GM21526 (cell line): ENCODE measurements around the gene NEDD4L.
A peak's percentile ranks its signal among the peaks of the same experiment; 100 is the strongest.
"Not testable (repeated sequence)": the region's sequence is repeated elsewhere in the genome, so short reads cannot be mapped to it uniquely, and the experiment has no call there.

Source experiments
- ATAC-seq: cut with Tn5 transposase; IDR thresholded peaks from one replicate; pipeline ENCODE4 v1.9.1; 2021; ENCODE audit warnings: moderate library complexity; ENCODE audit not compliant: unreplicated experiment, low FRiP score

Gene NEDD4L

DNA sequence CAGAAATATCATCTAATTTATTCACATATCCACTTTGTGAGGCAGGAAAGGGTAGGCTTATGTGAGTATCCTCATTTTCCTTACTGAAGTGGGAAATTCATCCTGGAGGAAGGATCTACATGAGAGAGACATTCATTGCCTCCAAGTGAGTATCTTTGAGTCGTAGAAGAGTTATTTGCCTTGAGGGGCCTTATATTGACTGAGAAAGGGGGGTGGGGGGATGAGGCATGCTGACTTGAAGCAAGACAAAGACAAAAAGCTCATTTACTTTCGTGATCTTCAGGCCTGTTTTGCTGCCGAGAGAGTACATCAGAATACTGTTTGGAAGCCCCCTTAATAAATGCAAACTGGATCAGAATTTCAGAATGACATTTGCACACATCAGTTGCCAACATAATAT, 17.6 kb upstream of the NEDD4L start:
- no peak for ATAC-seq

DNA sequence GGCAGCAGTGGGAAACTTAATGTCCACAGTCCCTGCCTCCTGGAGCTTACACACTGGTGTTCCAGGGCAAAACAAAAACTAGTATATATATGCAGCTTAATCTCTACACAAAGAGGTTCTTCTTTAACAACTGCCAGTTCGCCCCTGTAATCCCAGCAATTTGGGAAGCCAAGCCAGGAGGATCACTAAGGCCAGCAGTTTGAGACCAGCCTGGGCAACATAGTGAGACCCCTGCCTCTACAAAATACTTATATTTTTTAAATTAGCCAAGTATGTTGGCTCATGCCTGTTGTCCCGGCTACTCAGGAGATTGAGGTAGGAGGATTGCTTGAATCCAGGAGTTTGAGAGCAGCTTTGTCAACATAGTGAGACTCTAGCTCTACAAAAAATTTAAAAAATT, 17.2 kb upstream of the NEDD4L start:
- no peak for ATAC-seq

DNA sequence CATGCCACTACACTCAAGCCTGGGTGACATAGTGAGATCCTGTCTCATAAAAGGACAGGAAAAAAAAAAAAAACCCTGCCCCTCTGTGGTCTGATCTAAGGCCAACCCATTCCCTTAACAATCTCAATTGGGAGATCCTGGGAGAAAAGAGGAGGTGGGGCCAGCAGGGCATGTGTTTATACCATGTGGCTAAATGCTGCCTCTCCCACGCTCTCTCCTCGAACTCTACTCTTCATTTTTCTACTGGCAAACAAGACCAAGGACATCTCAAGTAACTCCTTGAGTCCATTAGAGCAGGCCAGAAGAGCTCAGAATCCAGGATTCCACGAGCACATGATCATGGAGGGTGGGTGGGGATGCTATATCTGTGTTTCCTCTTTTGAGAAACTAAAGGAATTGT, 16.7 kb upstream of the NEDD4L start:
- ATAC-seq: no peak

DNA sequence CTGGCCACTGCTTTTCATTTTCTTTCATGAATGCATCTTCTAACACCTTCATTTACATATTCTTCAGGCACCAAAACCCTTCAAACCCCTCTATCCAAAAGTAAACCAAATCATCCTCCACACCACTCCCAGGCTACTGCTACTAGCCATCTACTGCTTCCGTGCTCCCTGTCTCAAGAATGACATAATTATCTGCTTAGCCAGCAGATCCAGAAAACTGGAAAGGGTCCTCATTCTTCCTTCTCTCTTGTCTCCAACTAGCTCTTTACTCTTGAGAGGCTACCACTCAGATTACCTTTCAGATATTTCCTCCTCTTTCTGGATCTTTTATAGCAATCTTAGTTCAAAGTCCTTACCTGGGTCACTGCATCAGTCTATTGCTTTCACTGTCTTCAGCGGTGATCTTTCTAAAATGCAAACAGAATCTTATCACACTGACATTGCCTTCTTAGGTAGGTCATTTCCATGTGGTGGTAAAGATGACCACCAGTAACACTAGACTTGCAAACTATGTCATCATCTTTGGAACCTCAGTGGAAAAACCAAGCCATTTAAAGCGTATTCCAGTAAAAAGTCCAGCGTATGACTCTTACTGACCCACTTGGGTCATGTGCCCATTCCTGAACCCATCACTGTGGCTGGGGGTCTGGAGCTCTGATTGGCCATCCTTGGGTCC, 15.8 kb upstream of the NEDD4L start:
- ATAC-seq: no peak

DNA sequence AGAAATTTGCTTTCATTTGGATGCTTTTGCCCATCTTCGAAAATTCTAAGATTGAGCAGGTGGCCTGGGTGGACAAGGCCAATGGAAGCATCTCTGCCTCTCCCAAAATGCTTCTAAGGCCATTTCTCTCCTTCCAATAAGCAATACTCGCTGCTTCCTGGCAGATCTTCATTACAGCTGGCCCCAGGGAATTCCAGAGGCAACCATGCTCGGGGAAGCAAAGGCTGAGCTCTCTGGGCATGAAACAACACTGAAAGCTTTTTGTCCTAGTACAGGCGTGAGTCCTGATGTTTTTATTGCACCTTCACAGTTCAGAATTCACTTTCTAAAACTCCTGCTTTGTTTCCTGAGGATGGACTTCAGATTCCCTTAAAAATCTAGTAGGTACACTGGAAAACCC, 11.8 kb upstream of the NEDD4L start:
- ATAC-seq: no peak

DNA sequence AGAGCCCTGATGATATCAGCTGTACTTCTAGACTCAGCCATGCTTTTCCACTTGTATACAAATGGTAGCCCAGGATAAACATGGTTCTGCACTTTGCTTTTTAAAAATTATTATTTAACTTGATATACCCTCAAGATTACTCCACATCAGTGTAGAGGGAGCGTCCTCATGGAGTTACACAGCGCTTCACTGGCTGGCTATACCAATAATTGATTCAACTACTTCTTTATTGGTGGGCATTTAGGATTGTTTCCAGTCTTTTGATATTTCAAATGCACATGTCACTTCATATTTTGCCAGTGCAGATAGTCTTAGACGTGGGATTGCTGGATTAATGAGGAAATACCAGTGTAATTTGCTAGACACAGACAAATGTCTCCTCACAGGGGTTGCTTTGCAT, 10.8 kb upstream of the NEDD4L start:
- no peak for ATAC-seq

DNA sequence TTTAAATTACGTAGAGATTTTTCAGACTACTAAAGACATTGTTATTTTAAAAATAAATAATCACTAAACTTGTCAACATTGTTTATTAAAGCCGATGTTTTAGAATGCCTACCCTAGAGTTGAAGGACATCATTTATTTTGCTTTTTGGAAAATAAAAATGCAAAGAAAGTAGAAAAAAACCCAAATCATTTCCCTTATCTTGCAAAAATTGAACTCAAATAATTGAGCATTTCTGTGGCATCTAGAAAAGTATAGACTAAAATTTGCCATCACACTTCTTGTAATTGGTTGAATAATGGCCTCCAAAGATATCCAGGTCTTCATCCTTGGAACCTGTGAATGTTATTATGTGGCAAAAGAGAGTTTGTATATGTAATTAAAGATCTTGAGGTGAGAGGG, 9.7 kb upstream of the NEDD4L start:
- no peak for ATAC-seq

DNA sequence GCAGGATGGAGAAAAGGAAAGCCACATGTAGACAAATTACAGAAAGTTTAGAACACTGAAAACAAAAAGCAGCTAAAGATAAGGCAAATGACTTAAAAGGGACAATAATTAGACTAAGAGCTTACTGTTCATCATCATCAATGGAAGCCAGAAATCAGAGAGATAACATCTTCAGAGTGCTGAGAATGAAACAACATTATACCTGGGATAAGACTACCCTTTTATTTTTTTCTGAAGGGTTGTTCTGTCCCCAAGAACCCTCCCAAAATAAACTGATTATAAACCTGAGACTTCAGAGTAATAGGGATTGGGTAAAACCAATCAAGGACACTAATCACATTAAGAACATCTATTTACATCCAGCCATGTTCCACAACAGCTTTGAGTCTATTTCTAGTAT, 6.9 kb upstream of the NEDD4L start:
- no peak for ATAC-seq

DNA sequence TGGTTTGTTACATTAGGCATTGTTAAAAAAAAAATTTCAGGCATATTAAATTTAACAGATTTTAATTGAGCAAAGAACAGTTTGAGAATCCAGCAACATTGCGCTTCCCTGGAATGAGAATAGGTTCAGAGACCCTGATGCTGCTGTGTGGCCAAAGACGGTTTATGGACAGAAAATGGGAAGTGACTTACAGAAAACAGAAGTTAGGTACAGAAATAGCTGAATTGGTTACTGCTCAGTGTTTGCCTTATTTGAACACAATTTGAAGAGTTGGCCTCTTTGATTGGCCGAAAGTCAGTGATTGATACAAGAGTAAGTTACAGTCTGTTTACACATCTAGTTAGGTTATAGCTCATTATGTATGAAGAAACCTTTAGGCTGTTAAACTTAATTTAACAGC, 6.0 kb upstream of the NEDD4L start:
- ATAC-seq: peak; percentile 68

DNA sequence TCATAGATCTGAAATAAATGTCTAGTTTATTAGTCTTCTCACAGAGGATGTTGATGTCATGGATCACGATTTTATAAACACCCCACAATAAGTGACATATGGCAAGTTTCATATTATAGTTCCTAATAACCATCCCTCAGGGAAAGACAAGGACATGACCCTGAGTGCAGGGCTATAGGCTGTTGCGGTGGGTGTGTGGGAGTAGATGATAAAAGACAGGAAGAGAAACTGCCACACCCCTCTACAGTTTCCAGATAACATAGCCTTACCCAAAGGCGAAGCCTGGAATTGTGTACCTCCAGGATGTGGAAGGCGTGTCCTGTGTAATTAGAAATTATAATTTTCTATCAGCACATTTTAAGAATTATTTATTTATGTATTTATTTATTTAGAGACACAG, 2.4 kb upstream of the NEDD4L start:
- ATAC-seq: no peak

DNA sequence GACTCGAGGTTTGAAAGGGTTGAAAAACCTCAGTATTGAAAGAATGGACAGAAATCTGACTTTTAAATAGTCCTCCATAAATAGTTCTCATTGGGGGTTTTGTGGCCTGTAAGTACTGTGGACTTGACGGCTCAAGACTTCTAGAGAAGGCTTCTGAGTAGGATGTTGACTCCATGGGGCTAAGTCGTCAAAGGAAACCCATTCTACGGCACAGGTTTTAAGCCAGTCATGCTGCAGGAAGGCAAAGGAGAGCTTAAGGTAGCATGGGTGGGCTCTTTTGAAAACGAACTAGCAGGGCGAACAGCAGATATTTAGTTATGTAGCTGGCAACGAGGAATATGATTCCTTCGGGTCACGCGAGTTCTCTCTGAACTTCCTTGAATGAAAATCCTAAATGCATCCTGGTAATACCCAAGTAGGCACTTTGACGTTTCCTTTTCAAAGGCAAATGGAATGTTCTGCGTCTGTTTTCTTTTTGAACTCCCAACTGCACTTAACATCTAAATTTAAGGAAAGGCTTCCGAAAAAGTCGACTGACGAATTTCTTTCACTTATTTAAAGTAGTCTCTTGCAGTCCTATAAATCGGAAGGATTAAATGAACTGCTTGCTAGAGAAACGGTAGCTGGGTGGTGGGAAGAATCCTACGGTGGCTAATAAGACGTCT, 1.1 kb upstream of the NEDD4L start:
- no peak for ATAC-seq

DNA sequence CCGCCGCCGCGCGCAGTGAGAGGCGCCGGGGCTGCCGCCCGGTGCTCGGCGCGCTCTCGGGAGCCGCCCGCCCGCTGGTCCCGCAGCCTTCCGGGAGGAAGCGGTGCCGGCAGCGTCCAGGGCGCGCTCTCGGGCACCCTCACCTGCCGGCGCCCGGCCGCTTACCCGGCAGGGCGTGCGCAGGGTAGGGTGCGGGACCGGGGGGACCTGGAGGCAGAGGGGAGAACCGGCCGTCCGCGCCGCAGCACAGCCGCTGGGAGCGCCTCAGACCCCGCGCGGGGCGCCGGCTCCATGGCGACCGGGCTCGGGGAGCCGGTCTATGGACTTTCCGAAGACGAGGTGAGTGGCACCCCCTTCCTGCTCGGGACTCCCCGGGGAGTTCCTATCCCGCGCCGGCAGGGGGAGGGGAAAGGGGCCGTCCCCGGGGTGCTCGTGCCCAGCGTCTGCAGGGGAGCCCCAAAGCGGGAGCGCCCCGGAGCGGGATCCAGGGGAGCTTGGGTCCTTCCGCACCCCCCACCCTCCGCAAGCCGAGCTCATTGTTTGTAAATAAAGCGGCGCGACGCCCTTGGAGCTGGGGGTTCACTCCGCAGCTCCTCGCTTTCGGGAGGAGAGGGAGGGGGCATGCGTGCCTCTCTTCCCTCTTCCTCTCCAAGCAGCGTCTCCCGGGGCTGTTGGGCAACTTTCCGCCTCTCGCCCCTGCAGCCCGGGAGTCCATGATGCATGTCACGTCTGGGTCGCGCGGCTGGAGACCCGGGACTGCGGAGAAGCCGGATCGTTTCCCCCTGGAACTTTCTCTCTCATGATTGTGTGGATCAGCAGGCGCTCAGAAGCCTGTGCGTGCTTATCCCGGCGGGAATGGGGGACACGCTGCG, 580 bp downstream of the NEDD4L start:
- peak; percentile 35 for ATAC-seq

DNA sequence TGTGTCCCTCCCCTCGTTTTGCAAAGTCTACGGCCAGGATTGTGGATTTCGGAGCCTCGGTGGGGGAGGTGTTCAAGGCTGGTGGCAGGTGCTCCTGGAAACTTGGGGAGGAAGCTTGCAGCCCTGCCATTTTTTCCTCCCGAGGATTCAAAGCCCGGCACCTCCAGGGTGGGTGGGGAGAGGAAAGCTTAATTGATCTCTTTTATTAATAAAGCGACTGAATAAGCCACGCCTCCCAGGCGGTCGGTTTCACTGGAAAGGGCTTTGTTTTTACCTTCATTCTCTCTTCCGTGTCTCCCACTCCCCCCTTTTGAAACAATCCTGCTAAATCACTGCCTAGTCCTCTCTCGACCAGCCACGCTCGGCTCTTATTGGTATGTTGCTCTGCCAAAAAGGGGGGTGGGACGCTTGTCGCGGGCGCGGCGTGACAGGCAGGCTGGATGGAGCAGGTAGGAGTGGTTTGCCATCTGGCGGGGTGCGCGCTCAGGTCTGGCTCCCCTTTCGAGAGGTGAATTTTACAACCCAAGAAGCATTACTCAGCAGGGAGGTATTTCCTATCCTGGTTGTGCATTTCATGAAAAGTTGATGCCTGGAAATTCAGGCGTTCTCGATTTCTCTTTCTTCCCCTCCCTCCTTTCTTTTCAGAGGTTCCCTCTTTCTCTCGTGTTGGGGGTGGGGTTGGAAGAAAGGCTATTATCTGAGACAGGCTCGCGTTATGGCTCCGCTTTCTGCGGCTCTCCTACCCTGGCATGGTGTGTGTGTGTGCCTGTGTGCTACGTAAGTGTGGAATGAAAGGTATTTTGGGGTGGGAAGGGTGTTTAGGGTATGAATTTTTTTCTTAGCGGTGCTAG, 1.4 kb downstream of the NEDD4L start:
- no peak for ATAC-seq

DNA sequence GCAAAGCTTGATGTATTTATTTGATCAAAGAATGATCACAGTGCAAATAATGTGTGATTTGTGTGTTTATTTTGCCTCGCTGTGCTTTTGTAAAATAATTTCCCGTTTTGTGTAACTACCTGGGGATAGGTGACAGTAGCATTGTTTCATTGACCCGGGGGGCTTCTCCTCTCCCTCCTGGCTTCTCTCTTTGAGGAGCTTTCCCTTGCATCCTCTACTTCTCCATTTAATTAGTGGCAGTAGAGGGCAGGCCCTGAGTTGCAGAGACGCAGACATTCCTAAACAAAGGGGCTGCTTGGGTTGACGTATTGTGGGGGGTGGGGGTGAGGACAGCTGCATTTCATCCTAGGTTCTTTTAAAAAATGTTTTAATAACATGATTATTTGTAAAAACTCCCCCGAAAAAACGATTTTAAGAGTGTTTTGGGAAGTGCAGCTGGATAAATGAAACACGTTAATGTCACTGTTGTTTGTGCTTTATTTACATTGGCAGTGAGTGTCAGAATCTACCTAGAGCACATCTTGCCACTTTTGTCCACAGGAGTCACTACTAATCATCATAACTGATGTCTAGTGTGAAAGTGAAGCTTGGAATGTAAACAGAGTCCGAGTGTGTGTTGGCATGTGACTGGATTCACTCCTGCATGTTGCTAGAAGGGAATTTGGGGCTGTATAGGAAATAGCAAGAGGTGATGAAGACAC, 2.2 kb downstream of the NEDD4L start:
- no peak for ATAC-seq

DNA sequence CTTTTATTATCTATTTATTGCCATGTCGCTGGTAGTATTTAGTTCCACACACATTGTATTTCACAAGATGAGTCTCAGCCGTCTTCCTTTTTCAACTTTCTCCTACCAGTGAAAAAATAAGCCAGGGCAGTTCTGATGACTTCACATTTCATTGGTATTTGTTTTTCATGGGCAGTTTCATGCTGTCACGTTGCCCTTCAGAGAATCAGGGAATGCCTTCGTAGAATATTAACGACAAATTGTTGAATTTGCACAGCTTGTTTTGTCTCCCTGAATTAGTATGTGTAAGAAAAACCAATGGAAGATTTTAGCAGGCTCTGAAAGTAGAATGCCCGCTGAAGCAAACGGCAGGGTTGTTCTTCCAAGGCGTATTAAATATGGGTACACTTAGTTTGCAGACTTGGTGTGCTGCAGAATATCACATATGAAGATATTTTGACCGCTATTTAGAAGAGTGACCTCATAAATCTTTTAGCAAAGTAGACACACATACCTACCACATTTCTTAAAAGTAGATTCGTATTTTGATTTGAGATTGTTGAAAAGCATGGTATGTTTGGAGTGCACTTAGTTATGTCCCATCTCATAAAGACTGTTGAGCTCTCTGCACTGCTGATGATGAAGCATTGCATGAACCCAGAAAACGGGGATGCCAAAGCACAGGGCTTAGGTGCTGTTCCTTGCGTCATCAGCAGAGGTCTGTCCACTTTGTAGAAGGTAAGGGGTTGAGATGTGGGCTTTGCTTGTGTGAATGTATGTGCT, 2.9 kb downstream of the NEDD4L start:
- no peak for ATAC-seq

DNA sequence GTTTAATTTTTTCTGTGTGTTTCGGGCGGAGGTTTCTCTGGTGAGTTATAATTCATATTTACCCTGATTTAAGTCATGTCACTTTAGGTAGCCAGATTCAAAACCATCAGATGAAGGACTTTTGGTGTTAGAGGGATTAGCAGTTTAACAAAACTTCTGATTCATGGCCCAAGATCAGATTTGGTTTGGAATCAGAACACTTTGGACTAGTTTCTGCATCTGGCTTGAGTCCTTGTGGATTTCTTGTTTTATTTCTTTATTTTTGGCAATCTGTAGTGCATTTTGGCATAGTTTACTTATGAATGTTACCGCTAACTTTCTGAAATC, 3.5 kb downstream of the NEDD4L start:
- ATAC-seq: no peak

DNA sequence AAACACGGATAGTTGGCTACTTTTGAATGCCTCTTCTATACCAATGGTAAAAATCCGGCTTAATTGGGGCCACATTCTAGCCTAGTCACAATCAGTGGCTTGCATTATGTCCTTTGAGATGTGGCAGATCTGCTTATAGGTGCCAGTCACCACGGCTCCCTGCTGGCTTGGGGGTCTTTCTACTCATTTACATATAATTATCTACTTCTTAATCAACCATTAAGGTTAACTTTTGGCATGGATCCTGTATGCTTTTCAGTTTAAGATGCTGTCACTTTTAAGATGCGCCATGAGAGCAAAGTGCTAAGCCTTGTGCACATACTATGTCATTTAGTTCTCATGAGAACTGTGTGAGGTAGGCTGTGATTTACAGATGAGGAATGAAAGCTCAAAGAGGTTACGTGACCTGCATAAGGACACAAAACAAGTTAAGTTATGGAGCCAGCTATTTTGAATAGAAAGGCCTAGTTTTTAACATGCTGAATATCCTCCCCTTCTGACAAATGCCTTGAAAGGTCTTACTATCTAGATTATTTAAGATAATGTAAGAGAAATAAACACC, 4.1 kb downstream of the NEDD4L start:
- no peak for ATAC-seq

DNA sequence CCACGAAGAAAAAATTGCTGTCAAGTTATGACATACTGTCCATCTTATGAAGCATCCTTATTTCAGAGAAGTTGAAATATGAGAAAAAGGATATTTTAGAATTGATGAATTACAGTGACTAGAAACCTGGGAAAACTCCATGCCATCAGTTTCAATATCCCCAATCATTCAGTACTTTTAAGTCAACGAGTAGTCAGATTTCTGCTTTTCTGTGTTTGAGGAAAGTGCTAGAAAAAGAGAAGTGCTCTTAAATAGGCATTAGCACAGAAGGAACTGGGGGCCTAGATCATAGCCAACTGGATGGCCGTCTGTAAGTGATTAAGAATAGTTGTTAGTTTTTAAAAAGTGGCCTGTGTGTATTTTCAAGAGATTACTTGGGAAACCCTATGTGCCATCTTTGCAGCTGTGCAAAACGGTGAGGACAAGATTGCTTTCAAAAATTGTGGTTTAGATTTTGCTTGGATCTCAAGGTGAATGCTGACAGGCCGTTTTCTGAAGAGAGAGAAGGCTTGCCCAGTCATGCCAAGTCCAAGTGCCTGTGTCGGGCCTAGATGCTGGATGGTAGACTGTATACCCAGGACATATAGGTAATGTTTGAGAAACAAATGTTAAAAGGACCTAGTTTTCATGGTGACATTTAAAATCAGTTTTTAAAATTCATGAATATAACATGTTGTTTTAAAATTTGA, 5.1 kb downstream of the NEDD4L start:
- no peak for ATAC-seq

DNA sequence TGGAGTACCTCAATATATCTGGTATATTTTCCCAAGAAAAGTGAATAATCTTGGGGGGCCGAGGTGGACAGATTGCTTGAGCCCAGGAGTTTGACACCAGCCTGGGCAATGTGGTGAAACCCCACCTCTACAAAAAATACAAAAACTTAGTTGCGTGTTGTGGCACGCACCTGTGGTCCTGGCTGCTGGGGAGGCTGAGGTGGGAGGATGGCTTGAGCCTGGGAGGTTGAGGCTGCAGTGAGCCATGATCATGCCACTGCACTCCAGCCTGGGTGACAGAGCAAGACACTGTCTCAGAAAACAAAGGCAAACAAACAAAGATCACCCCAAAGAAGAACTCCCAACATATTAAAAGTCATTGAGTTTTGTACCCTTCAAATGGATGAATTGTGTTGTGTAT, 6.9 kb downstream of the NEDD4L start:
- ATAC-seq: not testable (repeated sequence)
